Testis (tissue), 2 donors: ENCODE data around the gene EDN3.

Experiments
- POLR2A ChIP-seq: fragments of 450-650 bp; IDR thresholded peaks from one replicate; pipeline ENCODE4 v1.6.1; 2017; ENCODE audit warnings: antibody characterized with exemption, mild to moderate bottlenecking, moderate library complexity
- TF ChIP-seq, protein P1 (sequence below), 3 experiments: fragments of 450-650 bp in 2 of 3; fragments of 200-600 bp in 1 of 3; sonication (generic) in 1 of 3; IDR thresholded peaks; one replicate each; pipeline ENCODE4 v1.5.1; 2016 to 2019; ENCODE audit warnings: antibody characterized with exemption in 3 of 3, mild to moderate bottlenecking in 2 of 3, moderate library complexity in 1 of 3

GRCh38 chr20:59322081-59322480 lies 21.7 kb downstream of the EDN3 start:
- TF ChIP-seq POLR2A: no peak
- TF ChIP-seq, protein P1, sequence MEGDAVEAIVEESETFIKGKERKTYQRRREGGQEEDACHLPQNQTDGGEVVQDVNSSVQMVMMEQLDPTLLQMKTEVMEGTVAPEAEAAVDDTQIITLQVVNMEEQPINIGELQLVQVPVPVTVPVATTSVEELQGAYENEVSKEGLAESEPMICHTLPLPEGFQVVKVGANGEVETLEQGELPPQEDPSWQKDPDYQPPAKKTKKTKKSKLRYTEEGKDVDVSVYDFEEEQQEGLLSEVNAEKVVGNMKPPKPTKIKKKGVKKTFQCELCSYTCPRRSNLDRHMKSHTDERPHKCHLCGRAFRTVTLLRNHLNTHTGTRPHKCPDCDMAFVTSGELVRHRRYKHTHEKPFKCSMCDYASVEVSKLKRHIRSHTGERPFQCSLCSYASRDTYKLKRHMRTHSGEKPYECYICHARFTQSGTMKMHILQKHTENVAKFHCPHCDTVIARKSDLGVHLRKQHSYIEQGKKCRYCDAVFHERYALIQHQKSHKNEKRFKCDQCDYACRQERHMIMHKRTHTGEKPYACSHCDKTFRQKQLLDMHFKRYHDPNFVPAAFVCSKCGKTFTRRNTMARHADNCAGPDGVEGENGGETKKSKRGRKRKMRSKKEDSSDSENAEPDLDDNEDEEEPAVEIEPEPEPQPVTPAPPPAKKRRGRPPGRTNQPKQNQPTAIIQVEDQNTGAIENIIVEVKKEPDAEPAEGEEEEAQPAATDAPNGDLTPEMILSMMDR (IDR thresholded peaks at IDR 0.05): no peak
